GM19035 (cell line): ENCODE results near the gene AGAP1.
A peak's percentile ranks its signal among the peaks of the same experiment; 100 is the strongest.

Source experiments
- ATAC-seq: cut with Tn5 transposase; IDR thresholded peaks from one replicate; pipeline ENCODE4 v1.9.1; 2021; ENCODE audit not compliant: unreplicated experiment

Gene AGAP1

DNA sequence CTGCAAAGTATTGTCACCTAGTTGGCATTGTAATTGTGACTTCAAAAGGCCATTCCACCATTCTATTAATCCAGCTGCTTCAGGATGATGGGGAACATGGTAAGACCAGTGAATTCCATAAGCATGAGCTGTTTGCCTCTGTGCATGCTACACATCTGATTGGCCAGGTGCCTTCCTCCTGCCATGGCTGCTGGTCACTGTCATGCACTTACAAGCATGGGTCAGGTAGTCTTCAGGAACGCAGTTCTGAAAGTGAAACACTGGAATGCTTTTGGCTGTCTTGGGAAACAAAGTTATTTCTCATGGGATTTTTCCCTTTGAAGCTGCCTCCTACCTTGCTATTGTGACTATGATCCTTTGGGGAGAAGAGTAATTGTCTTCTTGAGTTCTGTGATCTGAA is 406.8 kb downstream of the AGAP1 start:
- no peak for ATAC-seq

DNA sequence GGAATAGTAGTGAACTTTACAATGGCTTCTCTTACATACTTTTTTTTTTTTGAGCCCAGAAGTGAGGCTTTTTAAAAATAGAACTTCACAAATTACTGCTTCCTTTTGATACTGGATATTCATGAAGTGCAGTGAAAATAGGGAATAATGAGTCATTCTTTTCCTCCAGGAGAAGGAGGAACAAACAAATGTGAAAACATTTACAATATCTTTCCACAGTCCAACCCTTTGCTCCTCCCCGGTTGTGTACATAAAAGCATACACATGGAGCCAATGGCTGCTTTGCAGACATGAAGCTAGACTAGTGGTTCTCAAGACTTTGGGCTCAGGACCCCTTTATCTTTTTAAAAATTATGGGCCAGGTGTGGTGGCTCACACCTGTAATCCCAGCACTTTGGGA is 407.4 kb downstream of the AGAP1 start:
- ATAC-seq, result no peak

- no peak for ATAC-seq
These were observed 410.1 kb downstream of the AGAP1 start for GRCh38 chr2:235903782-235904584.

DNA sequence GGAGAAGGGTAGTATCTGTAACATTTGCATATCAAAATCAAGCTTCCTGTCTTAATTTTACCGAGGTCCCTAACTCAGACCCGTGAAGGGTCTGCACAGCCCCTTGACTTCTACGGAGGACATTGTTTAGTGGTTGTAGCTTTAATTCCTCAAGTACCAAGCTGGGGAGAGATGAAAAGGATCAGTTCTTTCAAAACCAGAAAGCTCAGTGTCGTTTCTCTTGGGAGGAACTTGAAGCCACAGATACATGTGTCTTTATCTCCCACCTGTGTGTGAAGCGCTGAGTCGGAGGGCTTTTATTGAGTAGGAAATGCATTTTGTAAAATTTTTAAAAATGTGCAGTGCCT is 410.7 kb downstream of the AGAP1 start:
- ATAC-seq, result no peak

- peak; percentile 95 for ATAC-seq
These were observed 415.0 kb downstream of the AGAP1 start for GRCh38 chr2:235908826-235909225.

DNA sequence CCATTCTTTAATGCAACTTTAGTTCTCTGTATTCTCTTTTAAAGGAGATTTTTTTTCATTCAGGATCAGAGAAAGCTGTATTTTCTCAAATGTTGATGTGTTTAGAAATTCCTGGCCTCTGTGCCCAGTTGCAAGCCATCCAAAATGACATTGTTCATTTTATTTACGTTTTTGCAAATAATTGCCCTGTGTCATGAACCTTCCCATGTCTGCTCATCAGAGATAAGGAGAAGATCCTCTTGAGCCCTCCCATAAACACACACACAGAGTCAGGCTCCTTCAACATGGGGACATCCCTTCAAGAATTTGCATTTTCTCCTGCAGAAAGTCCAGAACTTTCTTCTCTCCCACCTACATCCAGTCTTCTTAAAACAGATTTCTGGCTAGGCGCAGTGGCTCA is 415.5 kb downstream of the AGAP1 start:
- ATAC-seq, result no peak

- ATAC-seq, result no peak
These were observed 416.2 kb downstream of the AGAP1 start for GRCh38 chr2:235910067-235910466.

DNA sequence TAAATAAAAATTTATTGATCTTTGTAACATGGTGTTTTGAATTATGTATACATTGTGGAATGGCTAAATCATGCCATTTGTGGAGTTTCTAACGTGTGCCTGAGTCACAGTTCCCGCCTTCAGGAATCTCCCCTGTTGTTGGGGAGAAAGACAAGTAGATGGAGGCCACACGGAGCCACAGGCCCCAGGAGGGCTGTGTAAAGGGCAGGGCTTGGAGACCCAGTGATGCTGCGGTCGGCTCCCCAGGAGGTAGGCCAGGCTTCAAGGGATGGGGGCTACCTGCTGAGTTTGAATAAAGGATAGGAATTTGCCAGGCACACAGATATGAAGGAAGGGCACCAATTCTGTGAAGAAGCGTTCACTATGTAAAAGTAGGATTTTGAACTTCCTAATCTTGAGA is 417.3 kb downstream of the AGAP1 start:
- no peak for ATAC-seq

- ATAC-seq, result no peak
These were observed 417.9 kb downstream of the AGAP1 start for GRCh38 chr2:235911633-235912233.

GRCh38 chr2:235914756-235915155 is 420.9 kb downstream of the AGAP1 start:
- no peak for ATAC-seq

- no peak for ATAC-seq
These were observed 423.7 kb downstream of the AGAP1 start for GRCh38 chr2:235917506-235917905.

DNA sequence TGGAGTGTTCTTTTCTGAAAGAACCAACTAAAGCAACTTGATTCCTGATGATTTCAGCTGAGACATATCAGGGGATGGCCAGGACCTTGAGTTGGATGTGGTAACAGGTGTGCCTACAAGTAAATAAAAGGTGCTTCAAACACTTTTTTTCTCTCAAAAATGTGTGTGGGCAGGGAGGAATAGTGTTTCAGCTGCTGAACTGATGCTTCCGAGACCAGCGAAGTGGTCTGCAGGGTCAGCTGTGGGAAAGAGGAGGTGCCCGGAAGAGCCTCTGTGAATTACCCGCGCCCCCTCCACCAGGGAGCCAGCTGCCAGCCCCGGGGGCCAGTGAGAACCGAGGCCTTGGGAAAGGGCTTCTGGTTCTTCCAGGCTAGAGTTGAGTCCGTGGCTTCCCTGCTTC is 425.0 kb downstream of the AGAP1 start:
- ATAC-seq, result no peak

- ATAC-seq, result no peak
These were observed 426.5 kb downstream of the AGAP1 start for GRCh38 chr2:235920216-235920865.

GRCh38 chr2:235921508-235922191 is 427.8 kb downstream of the AGAP1 start:
- no peak for ATAC-seq

DNA sequence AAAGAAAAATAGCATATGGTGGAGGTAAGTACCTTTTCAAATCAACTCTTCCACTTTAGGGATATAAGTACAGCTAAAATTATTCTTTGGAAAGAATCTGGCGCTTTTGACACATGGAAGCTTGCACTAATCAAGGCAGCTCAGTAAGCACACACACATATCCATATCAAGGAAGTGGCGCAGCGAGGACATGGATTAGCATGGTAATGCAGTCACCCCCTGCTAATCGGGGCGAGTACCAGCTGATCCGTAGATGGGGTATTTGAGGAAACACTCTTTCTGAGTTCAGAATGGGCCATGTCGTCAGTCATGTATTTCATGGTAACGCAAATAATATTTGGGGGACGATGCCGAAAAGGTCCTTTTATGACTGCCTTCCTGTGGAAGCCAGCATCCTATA is 429.0 kb downstream of the AGAP1 start:
- ATAC-seq, result no peak

DNA sequence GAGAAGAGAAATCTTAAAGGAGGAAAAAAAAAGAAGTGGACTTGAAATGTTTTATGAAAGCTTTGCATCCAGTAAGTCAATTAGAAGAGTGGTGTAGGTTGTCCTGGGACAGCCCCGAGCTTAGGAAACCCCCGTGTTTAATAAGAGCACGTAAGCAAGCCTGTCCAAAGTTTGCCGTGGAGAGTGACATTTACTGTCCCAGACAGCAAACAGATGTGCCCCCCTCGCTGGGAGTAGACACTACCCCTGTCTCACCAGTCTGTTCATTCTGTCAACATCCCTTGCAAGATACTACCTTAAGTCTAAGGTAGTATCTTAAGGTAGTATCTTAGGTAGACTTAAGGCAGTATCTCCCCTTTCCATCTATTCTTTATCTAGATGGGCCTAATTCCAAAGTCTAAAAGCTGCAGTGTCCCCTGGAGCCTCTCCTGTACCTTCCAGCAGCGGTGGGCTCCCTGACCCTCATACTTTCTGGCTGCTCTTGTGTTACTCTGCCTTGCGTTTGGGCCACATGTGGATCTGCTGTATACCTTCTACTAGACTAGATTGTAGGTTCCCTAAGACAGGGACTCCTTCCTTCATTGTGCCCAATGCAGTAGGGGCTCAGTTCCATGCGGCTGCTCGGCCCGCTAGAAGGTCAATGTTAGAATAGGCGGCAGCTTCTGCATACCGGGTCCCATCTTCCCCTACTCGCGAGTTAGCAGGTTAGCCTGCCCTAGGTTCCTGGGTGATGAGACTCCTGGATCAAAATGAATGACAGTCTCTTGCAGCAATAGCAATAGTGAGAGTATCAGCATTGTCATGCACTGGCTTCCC is 430.2 kb downstream of the AGAP1 start:
- ATAC-seq, result no peak

DNA sequence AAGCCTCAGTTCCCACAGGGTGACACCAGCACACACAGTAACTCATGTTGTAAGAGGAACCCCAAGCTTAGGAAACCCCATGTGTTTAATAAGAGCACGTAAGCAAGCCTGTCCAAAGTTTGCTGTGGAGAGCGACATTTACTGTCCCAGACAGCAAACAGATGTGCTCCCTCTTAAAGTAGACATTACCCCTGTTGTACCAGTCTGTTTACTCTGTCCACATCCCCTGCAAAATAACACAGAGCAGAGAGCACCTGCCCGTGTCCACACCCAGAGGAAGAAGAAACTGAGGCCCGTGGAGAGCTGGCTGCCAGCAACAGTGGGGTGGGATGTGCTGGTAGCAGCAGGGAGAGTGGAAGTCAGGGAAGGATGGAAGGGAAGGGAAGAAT is 430.8 kb downstream of the AGAP1 start:
- ATAC-seq, result no peak

DNA sequence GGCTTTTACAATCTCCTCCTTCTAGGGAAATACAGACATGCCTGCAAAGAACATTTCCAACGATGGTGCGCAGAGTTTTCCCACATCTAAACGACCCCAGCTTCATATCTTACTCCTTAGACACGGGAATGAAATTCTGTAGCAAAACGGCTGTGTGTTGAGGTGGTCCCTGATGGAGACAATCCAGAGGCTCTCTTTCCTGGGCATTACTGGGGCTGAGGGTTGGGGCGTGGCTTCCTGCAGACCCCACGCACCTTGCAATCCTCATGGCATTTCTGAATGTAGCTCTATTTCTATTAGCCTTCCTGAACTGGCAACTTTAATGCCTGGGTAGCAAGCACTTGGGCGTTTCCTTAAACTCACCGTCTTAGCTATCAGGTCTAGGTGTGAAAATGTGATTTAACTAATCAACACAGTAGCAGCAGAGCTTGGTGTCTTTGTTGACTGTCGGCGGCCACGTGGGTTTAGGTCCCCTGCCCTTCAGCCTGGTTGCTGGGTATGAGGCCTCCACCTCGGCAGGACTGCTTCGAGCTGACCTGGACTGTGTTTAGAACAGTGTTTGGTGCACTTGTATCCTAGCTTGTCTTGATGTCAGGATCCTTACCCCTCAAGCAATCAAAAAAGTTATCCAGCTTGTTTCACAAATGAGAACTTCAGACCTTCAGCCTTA is 431.5 kb downstream of the AGAP1 start:
- ATAC-seq, result no peak

- no peak for ATAC-seq
These were observed 432.4 kb downstream of the AGAP1 start for GRCh38 chr2:235926229-235926628.

DNA sequence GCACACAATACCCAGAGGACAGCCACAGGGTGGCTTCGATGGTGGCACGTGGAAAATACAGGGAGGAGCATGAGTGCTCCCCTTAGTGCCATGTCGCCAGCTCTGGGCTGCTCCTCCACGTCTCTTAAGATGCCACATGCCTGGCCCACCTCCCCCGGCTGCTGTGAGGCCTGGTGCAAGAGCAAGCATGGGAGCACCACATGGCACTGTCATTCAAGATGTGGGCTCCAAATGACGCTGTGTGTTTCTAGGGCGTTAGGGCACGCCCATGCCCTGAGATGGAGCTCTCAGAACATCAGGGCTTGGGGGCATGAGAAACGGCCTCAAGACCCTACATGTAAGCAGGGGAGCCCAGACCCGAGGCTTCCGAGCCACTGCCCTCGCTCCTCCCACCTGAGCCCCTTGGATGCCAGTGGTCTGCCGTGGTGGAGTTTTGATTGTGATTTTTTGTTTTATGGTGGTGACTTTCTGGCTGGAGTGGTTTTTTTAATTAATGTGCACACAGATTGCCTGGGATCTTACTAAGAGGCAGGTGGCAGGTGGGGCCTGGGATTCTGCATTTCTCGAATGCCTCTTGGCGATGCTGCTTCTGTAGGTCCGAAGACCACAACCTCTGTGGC is 435.0 kb downstream of the AGAP1 start:
- no peak for ATAC-seq
